ENCODE measurements around the gene KDM6B. TPM values are rescaled to one million over a fixed set of nuclear protein-coding genes. Genes with fewer than 3 reads are reported as not detected.

The KDM6B gene
- total RNA-seq, 1 experiment from 2014 or later: 28.9 TPM

GRCh38 chr17:7852919-7853690 lies 19.1 kb downstream of the KDM6B start:
- Histone ChIP-seq H3K14ac (ENCODE audit: insufficient read depth, low read length) (no peak overlapping the region), H3K4me1 (ENCODE audit: insufficient read depth, low read length) (no peaks in the 10 kb centered on the region; the same call in 1 of the 2 replicates), H3K4me2 (ENCODE audit: insufficient read depth, insufficient read length, low read length) (peak overlapping the region; percentile 35), H3T11ph (ENCODE audit: low read length) (no peak overlapping the region), H3K56ac (ENCODE audit: insufficient read length, low read depth, low read length) (no peak overlapping the region), H3K23ac (ENCODE audit: insufficient read length, low read depth, low read length) (no peak overlapping the region), H2AK5ac (ENCODE audit: insufficient read length, low read length) (no peak overlapping the region), H3K23me2 (ENCODE audit: insufficient read length, low read depth, low read length, poor library complexity, severe bottlenecking) (peaks cover 30% of the 10 kb centered on the region), H4K91ac (ENCODE audit: insufficient read length, low read depth, low read length) (no peak overlapping the region), H3K27ac (ENCODE audit: insufficient read length, low read depth, low read length) (no peak overlapping the region), H3K27me3 (ENCODE audit: insufficient read depth, low read length) (peaks cover 30% of the 10 kb centered on the region; the same call in 1 of the 2 replicates), H2BK20ac (ENCODE audit: low read depth, low read length, poor library complexity, severe bottlenecking) (no peak overlapping the region), H3K9ac (ENCODE audit: extremely low read depth, insufficient read length, low read length) (no peak overlapping the region), H3K79me2 (ENCODE audit: insufficient read depth, low read length) (no peaks in the 10 kb centered on the region), H3K79me1 (ENCODE audit: insufficient read depth, low read depth, low read length, poor library complexity, severe bottlenecking) (no peaks in the 10 kb centered on the region), H2BK15ac (ENCODE audit: low read depth, low read length) (no peak overlapping the region), H2BK5ac (ENCODE audit: insufficient read length, low read length) (no peak overlapping the region), H4K5ac (ENCODE audit: insufficient read length, low read depth, low read length) (no peak overlapping the region), H4K20me1 (ENCODE audit: control insufficient read depth, insufficient read depth, insufficient read length) (no peaks in the 10 kb centered on the region), H3K4ac (ENCODE audit: low read depth, low read length) (no peak overlapping the region), H3K18ac (ENCODE audit: insufficient read length, low read depth, low read length) (no peak overlapping the region), H2BK120ac (ENCODE audit: low read depth, low read length, poor library complexity, severe bottlenecking) (no peak overlapping the region), H4K8ac (replicated peaks; ENCODE audit: insufficient read length, low read depth, low read length) (no peak overlapping the region), H2BK12ac (ENCODE audit: insufficient read length, low read depth, low read length) (no peak overlapping the region), H2AFZ (ENCODE audit: low read length) (no peak overlapping the region), H3K9me3 (ENCODE audit: control insufficient read depth, low read depth, low read length) (no peaks in the 10 kb centered on the region)
- no peak for TF ChIP-seq CTCF (conservative IDR thresholded peaks at IDR 0.05)
- DNase-seq: peak; percentile 72
- no CpG with 5 or more reads among the region's 51 CpGs for WGBS (ENCODE audit: extremely low coverage, insufficient read length, low lambda C conversion rate)
- Mint-ChIP-seq H3K4me1 (peaks cover 16 to 31% of the 10 kb centered on the region in 2 experiments), H3K4me3 (peak overlapping the region in 1 of 2 experiments; percentile 40; a peak in 1 of 5 replicates), H3K36me3 (ENCODE audit: insufficient read depth in 1 of 3, low read depth in 3 of 3) (peaks cover 0 to 38% (median 24%) of the 10 kb centered on the region in 3 experiments; a peak in 4 of 7 replicates), H3K27ac (no peak overlapping the region), H3K27me3 (ENCODE audit: low read depth) (peaks cover 18% of the 10 kb centered on the region), H3K9me3 (0 out of 5 replicates have a peak, but pooled peaks cover 0 to 3% of the 10 kb centered on the region in 2 experiments)

All from H9 (cell line).